Body of pancreas (tissue), 4 donors: ENCODE measurements around the gene THSD7B.

Source experiments
- POLR2A ChIP-seq, 3 donors: fragments of 450-650 bp; IDR thresholded peaks; one replicate each; pipeline ENCODE4 v1.6.1; 2016; ENCODE audit warnings: antibody characterized with exemption in 3 of 3, mild to moderate bottlenecking in 2 of 3
- TF ChIP-seq, protein P1 (sequence below), 7 experiments: fragments of 450-650 bp in 4 of 7; fragments of 200-600 bp in 3 of 7; sonication (generic) in 3 of 7; IDR thresholded peaks; one replicate each; pipeline ENCODE4 v1.5.1; 2016 to 2019; ENCODE audit warnings: antibody characterized with exemption in 7 of 7

GRCh38 chr2:137449454-137449853 is 684.1 kb downstream of the THSD7B start:
- TF ChIP-seq POLR2A (IDR thresholded peaks at IDR 0.05), result no peak
- TF ChIP-seq, protein P1, sequence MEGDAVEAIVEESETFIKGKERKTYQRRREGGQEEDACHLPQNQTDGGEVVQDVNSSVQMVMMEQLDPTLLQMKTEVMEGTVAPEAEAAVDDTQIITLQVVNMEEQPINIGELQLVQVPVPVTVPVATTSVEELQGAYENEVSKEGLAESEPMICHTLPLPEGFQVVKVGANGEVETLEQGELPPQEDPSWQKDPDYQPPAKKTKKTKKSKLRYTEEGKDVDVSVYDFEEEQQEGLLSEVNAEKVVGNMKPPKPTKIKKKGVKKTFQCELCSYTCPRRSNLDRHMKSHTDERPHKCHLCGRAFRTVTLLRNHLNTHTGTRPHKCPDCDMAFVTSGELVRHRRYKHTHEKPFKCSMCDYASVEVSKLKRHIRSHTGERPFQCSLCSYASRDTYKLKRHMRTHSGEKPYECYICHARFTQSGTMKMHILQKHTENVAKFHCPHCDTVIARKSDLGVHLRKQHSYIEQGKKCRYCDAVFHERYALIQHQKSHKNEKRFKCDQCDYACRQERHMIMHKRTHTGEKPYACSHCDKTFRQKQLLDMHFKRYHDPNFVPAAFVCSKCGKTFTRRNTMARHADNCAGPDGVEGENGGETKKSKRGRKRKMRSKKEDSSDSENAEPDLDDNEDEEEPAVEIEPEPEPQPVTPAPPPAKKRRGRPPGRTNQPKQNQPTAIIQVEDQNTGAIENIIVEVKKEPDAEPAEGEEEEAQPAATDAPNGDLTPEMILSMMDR (IDR thresholded peaks at IDR 0.05), result no peak
